HK-2 (cell line): ENCODE results near the gene ESRRB.
"Not testable (repeated sequence)": the region's sequence is repeated elsewhere in the genome, so short reads cannot be mapped to it uniquely, and the experiment has no call there.

Source experiments
- DNase-seq: peaks from one replicate; pipeline ENCODE4 v3.0.0-alpha.2; 2018; ENCODE audit not compliant: unreplicated experiment

Gene ESRRB

GRCh38 chr14:76497550-76498462, 121.9 kb downstream of the ESRRB start:
- no peak for DNase-seq

GRCh38 chr14:76498463-76498935, 122.6 kb downstream of the ESRRB start:
- no peak for DNase-seq

GRCh38 chr14:76498976-76499375, 123.0 kb downstream of the ESRRB start:
- no peak for DNase-seq

- DNase-seq, result no peak
Observed at GRCh38 chr14:76499399-76499798, 123.5 kb downstream of the ESRRB start.

- DNase-seq, result peak; percentile 30
Observed at GRCh38 chr14:76500011-76500410, 124.1 kb downstream of the ESRRB start.

- DNase-seq, result no peak
Observed at GRCh38 chr14:76500480-76500879, 124.5 kb downstream of the ESRRB start.

GRCh38 chr14:76501156-76501720, 125.3 kb downstream of the ESRRB start:
- no peak for DNase-seq

GRCh38 chr14:76502219-76502618, 126.3 kb downstream of the ESRRB start:
- DNase-seq, result no peak

GRCh38 chr14:76502638-76503037, 126.7 kb downstream of the ESRRB start:
- no peak for DNase-seq

GRCh38 chr14:76509311-76509710, 133.4 kb downstream of the ESRRB start:
- DNase-seq, result no peak

GRCh38 chr14:76510181-76510580, 134.2 kb downstream of the ESRRB start:
- no peak for DNase-seq

- no peak for DNase-seq
Observed at GRCh38 chr14:76514213-76514998, 138.5 kb downstream of the ESRRB start.

GRCh38 chr14:76516884-76517283, 140.9 kb downstream of the ESRRB start:
- DNase-seq, result no peak

- DNase-seq, result no peak
Observed at GRCh38 chr14:76518366-76518765, 142.4 kb downstream of the ESRRB start.

- no peak for DNase-seq
Observed at GRCh38 chr14:76525106-76525821, 149.3 kb downstream of the ESRRB start.

GRCh38 chr14:76531085-76531484, 155.1 kb downstream of the ESRRB start:
- DNase-seq, result no peak

- DNase-seq, result no peak
Observed at GRCh38 chr14:76531821-76532318, 155.9 kb downstream of the ESRRB start.

- not testable (repeated sequence) for DNase-seq
Observed at GRCh38 chr14:76536636-76537035, 160.7 kb downstream of the ESRRB start.

GRCh38 chr14:76537906-76538647, 162.1 kb downstream of the ESRRB start:
- no peak for DNase-seq

- DNase-seq, result no peak
Observed at GRCh38 chr14:76538648-76539008, 162.7 kb downstream of the ESRRB start.

- no peak for DNase-seq
Observed at GRCh38 chr14:76539130-76539529, 163.2 kb downstream of the ESRRB start.
